Activated CD4-positive, CD25-positive, alpha-beta regulatory T cell treated with anti-CD3 and anti-CD28 coated beads, Interleukin-2, amount 50 U/mL, for 16 hours (primary cell): ENCODE measurements around the gene CDKN2B-AS1.
A peak's percentile ranks its signal among the peaks of the same experiment; 100 is the strongest.

Source experiments
- DNase-seq: peaks from one replicate; pipeline ENCODE4 v3.0.0-alpha.2; 2020; ENCODE audit warnings: low read depth, low spot score

CDKN2B-AS1 gene

GRCh38 chr9:21982861-21983560 is 11.6 kb upstream of the CDKN2B-AS1 start:
- no peak for DNase-seq

- no peak for DNase-seq
Observed at GRCh38 chr9:21983561-21983935, 11.0 kb upstream of the CDKN2B-AS1 start.

GRCh38 chr9:21984101-21984500 is 10.5 kb upstream of the CDKN2B-AS1 start:
- no peak for DNase-seq

- no peak for DNase-seq
Observed at GRCh38 chr9:21985964-21986667, 8.5 kb upstream of the CDKN2B-AS1 start.

GRCh38 chr9:21988056-21988990 is 6.3 kb upstream of the CDKN2B-AS1 start:
- DNase-seq, result no peak

GRCh38 chr9:21989440-21990189 is 5.0 kb upstream of the CDKN2B-AS1 start:
- no peak for DNase-seq

GRCh38 chr9:21991072-21991959 is 3.3 kb upstream of the CDKN2B-AS1 start:
- DNase-seq, result no peak

GRCh38 chr9:21993007-21993406 is 1.6 kb upstream of the CDKN2B-AS1 start:
- DNase-seq, result no peak

- no peak for DNase-seq
Observed at GRCh38 chr9:21993893-21994555, 567 bp upstream of the CDKN2B-AS1 start, which contains the start of gene CDKN2A. CDKN2A (minus strand) TSS chr9:21994392.

GRCh38 chr9:21995006-21995665 is 545 bp downstream of the CDKN2B-AS1 start:
- peak; percentile 49 for DNase-seq

GRCh38 chr9:21995666-21996398 is 1.2 kb downstream of the CDKN2B-AS1 start:
- no peak for DNase-seq

GRCh38 chr9:21996438-21996837 is 1.8 kb downstream of the CDKN2B-AS1 start:
- DNase-seq, result no peak

GRCh38 chr9:21996858-21997257 is 2.3 kb downstream of the CDKN2B-AS1 start:
- no peak for DNase-seq

- no peak for DNase-seq
Observed at GRCh38 chr9:21997480-21997879, 2.9 kb downstream of the CDKN2B-AS1 start.

- no peak for DNase-seq
Observed at GRCh38 chr9:21998026-21998425, 3.4 kb downstream of the CDKN2B-AS1 start.

- DNase-seq, result no peak
Observed at GRCh38 chr9:22002038-22002437, 7.4 kb downstream of the CDKN2B-AS1 start.

- no peak for DNase-seq
Observed at GRCh38 chr9:22005021-22005701, 10.6 kb downstream of the CDKN2B-AS1 start.
